Fibroblast of lung (primary cell): ENCODE measurements around the gene MAPK6. TPM values are rescaled to one million over a fixed set of nuclear protein-coding genes. Genes with fewer than 3 reads are reported as not detected.

Experiments used
- DNase-seq, 2 donors: peaks; one replicate each; pipeline versions ENCODE4 v3.0.0 to v3.0.0-alpha.2; 2010; ENCODE audit warnings: low read depth in 2 of 2
- H2AFZ ChIP-seq: 2 replicates; pipeline ENCODE4 v1.5.1; 2012; ENCODE audit warnings: low read length, control low read depth, inconsistent platforms
- H3K27ac ChIP-seq: 2 replicates; pipeline ENCODE4 v1.5.1; 2011; ENCODE audit warnings: low read length, control low read depth; ENCODE audit not compliant: insufficient read depth
- H3K27me3 ChIP-seq: 2 replicates; pipeline ENCODE4 v1.5.1; 2011; ENCODE audit warnings: mild to moderate bottlenecking, low read length; ENCODE audit not compliant: control insufficient read depth, insufficient read depth
- H3K36me3 ChIP-seq: 2 replicates; pipeline ENCODE4 v1.5.1; 2011; ENCODE audit warnings: low read length; ENCODE audit not compliant: control insufficient read depth, insufficient read depth
- H3K4me1 ChIP-seq: 2 replicates; pipeline ENCODE4 v1.5.1; 2011; ENCODE audit warnings: low read length; ENCODE audit not compliant: control insufficient read depth, insufficient read depth; ENCODE audit errors: extremely low read depth
- H3K4me2 ChIP-seq: 2 replicates; pipeline ENCODE4 v1.5.1; 2011; ENCODE audit warnings: low read length, control low read depth; ENCODE audit not compliant: insufficient read depth; ENCODE audit errors: extremely low read depth
- H3K4me3 ChIP-seq, 4 experiments: fragments of 200-600 bp in 1 of 4; sonication (generic) in 1 of 4; replicated peaks in 1 of 4; 2 replicates each; pipeline ENCODE4 v1.5.1; 2011 to 2016; ENCODE audit warnings: low read length in 4 of 4, low read depth in 3 of 4, mild to moderate bottlenecking in 3 of 4, control low read depth in 2 of 4, inconsistent platforms in 1 of 4, mixed read lengths in 1 of 4; ENCODE audit not compliant: insufficient read depth in 1 of 4; ENCODE audit errors: control extremely low read depth in 1 of 4
- H3K79me2 ChIP-seq: 2 replicates; pipeline ENCODE4 v1.5.1; 2012; ENCODE audit warnings: mild to moderate bottlenecking, low read length, inconsistent platforms; ENCODE audit not compliant: control insufficient read depth, insufficient read depth
- H3K9ac ChIP-seq: 2 replicates; pipeline ENCODE4 v1.5.1; 2011; ENCODE audit warnings: mild to moderate bottlenecking, low read length, control low read depth; ENCODE audit not compliant: insufficient read depth
- H3K9me3 ChIP-seq: 2 replicates; pipeline ENCODE4 v1.5.1; 2012; ENCODE audit warnings: low read depth, low read length; ENCODE audit not compliant: control insufficient read depth, insufficient read depth
- H4K20me1 ChIP-seq: 2 replicates; pipeline ENCODE4 v1.5.1; 2011; ENCODE audit warnings: low read length; ENCODE audit not compliant: control insufficient read depth, insufficient read depth; ENCODE audit errors: extremely low read depth
- CTCF ChIP-seq, 2 donors: IDR thresholded peaks in 1 of 2; conservative IDR thresholded peaks in 1 of 2; 1 replicate in 1 of 2; 2 replicates in 1 of 2; pipeline ENCODE4 v1.5.1; 2011 to 2012; ENCODE audit warnings: low read length in 2 of 2, control low read depth in 1 of 2, inconsistent platforms in 1 of 2, low read depth in 1 of 2, mild to moderate bottlenecking in 1 of 2
- EZH2 ChIP-seq: IDR thresholded peaks from 2 replicates; pipeline ENCODE4 v1.5.1; 2012; ENCODE audit warnings: low read length, control low read depth, mild to moderate bottlenecking; ENCODE audit errors: missing control alignments
- polyA plus RNA-seq, 2 donors: library from polyadenylated mRNA; depleted of rRNA in 1 of 2; stranded (reverse) in 1 of 2; unstranded in 1 of 2; fragments of >200 nt; gene quantifications; 2 replicates each; pipeline ENCODE4 v1.2.1, GENCODE V29; 2011 to 2012; ENCODE audit warnings: missing spikeins in 1 of 2
- total RNA-seq: library from RNA; depleted of rRNA; stranded (reverse); fragments of >200 nt; gene quantifications from 2 replicates; pipeline ENCODE4 v1.2.1, GENCODE V29; 2014

Gene MAPK6
- total and polyA plus RNA-seq, 2 donors (not counting 1 experiment from before 2014, with no cell fraction given) = 45.5 to 62.1 TPM

- Histone ChIP-seq H3K36me3 (no peaks in the 10 kb centered on the region), H3K27me3 (no peaks in the 10 kb centered on the region), H3K9ac (no peak overlapping the region), H3K27ac (no peak overlapping the region), H3K9me3 (no peaks in the 10 kb centered on the region), H3K4me1 (peaks cover 2% of the 10 kb centered on the region), H3K79me2 (no peaks in the 10 kb centered on the region), H2AFZ (no peak overlapping the region), H3K4me2 (no peak overlapping the region), H4K20me1 (no peaks in the 10 kb centered on the region), H3K4me3 (no peak overlapping the region)
- DNase-seq = peak; percentile 39 to 74
- no peak for TF ChIP-seq CTCF (conservative IDR thresholded peaks at IDR 0.05 in 1 of 2, IDR thresholded peaks at IDR 0.05 in 1 of 2; ENCODE audit: low read depth in 1 of 2, low read length in 2 of 2)
- TF ChIP-seq EZH2 = no peak
These were observed 5.7 kb upstream of the MAPK6 start for GRCh38 chr15:52013151-52013791.

GRCh38 chr15:52014616-52015015, 4.4 kb upstream of the MAPK6 start:
- H2AFZ ChIP-seq = no peak overlapping the region
- H3K9me3 ChIP-seq = no peaks in the 10 kb centered on the region
- no peak overlapping the region for H3K4me2 ChIP-seq
- H3K4me3 ChIP-seq = no peak overlapping the region
- TF ChIP-seq EZH2 (no peak), CTCF (conservative IDR thresholded peaks at IDR 0.05 in 1 of 2, IDR thresholded peaks at IDR 0.05 in 1 of 2; ENCODE audit: low read depth in 1 of 2, low read length in 2 of 2) (no peak)
- H3K36me3 ChIP-seq = no peaks in the 10 kb centered on the region
- H3K27me3 ChIP-seq = no peaks in the 10 kb centered on the region
- H3K27ac ChIP-seq = no peak overlapping the region
- H3K9ac ChIP-seq = no peak overlapping the region
- peaks cover 7% of the 10 kb centered on the region for H3K4me1 ChIP-seq
- H3K79me2 ChIP-seq = no peaks in the 10 kb centered on the region
- no peak for DNase-seq
- no peaks in the 10 kb centered on the region for H4K20me1 ChIP-seq

GRCh38 chr15:52016316-52016715, 2.7 kb upstream of the MAPK6 start:
- Histone ChIP-seq H3K79me2 (peaks cover 12% of the 10 kb centered on the region), H4K20me1 (no peaks in the 10 kb centered on the region), H3K9me3 (no peaks in the 10 kb centered on the region), H3K36me3 (no peaks in the 10 kb centered on the region), H3K4me2 (no peak overlapping the region), H3K27ac (no peak overlapping the region), H3K27me3 (no peaks in the 10 kb centered on the region), H3K4me3 (no peak overlapping the region), H3K9ac (no peak overlapping the region), H3K4me1 (peaks cover 5% of the 10 kb centered on the region), H2AFZ (no peak overlapping the region)
- TF ChIP-seq CTCF (conservative IDR thresholded peaks at IDR 0.05 in 1 of 2, IDR thresholded peaks at IDR 0.05 in 1 of 2; ENCODE audit: low read depth in 1 of 2, low read length in 2 of 2) = no peak
- TF ChIP-seq EZH2 = no peak
- DNase-seq = no peak
